Endometrium (tissue), 2 donors: ENCODE measurements around the gene ATPAF1.

Source experiments
- FAIRE-seq: peaks from 2 replicates; lab custom pipeline; 2012; peaks lifted over from hg19 to GRCh38; lab: Jason Lieb, UNC
- donor health status: control.
- donor health status: control.

ATPAF1 gene

GRCh38 chr1:46587069-46587468 is 81.1 kb downstream of the ATPAF1 start:
- FAIRE-seq: no peak

GRCh38 chr1:46585312-46585938 is 82.7 kb downstream of the ATPAF1 start:
- no peak for FAIRE-seq

GRCh38 chr1:46583494-46583893 is 84.7 kb downstream of the ATPAF1 start:
- FAIRE-seq: no peak

- no peak for FAIRE-seq
Observed at GRCh38 chr1:46582972-46583371, 85.2 kb downstream of the ATPAF1 start.
